ENCODE results near the gene SLC2A1.

The SLC2A1 gene

GRCh38 chr1:42973286-42973685 is 14.6 kb upstream of the SLC2A1 start (continued):
- TF ChIP-seq KLF17 (tag by site-specific recombination; IDR thresholded peaks at IDR 0.05) (peak; percentile 29; the same call in 1 of the 2 replicates), ZBTB21 (tag by site-specific recombination; IDR thresholded peaks at IDR 0.05) (peak; percentile 49; the same call in 1 of the 2 replicates), ZIC2 (tag by site-specific recombination; IDR thresholded peaks at IDR 0.05) (0 out of 2 replicates have a peak, but pooled peaks have one; percentile 29), TRIM28 (IDR thresholded peaks at IDR 0.05; ENCODE audit: borderline replicate concordance, low read length) (peak; percentile 48; the same call in 1 of the 2 replicates), ZNF18 (tag by site-specific recombination; IDR thresholded peaks at IDR 0.05) (no peak), ZNF248 (tag by site-specific recombination; IDR thresholded peaks at IDR 0.05) (no peak)

GRCh38 chr1:42971841-42972291 is 13.2 kb upstream of the SLC2A1 start:
- no peaks in the 10 kb centered on the region for H3K9me3 ChIP-seq (ENCODE audit: control insufficient read depth, insufficient read depth, low read depth, low read length)
- H3K4me3 ChIP-seq (ENCODE audit: low read depth, low read length): no peak overlapping the region
- ChIA-PET CTCF (interaction anchor here (0.6 kb wide), 1 partner anchor 233 kb away, joined by 3 read pairs; no protein-coding TSS in a partner anchor), POLR2A (interaction anchor here (0.6 kb wide), 1 partner anchor 48 kb away, joined by 3 read pairs; no protein-coding TSS in a partner anchor)
- no peaks in the 10 kb centered on the region for H3K4me1 ChIP-seq (ENCODE audit: control insufficient read depth, insufficient read depth, low read length)
- no peak for TF ChIP-seq AEBP2 (tag by site-specific recombination; IDR thresholded peaks at IDR 0.05; ENCODE audit: borderline replicate concordance)
- no peak for TF ChIP-seq ZXDB (tag by site-specific recombination; IDR thresholded peaks at IDR 0.05)
- H3K36me3 ChIP-seq (ENCODE audit: control insufficient read depth in 2 of 2, insufficient read depth in 1 of 2, low read length in 2 of 2): no peaks in the 10 kb centered on the region
- no peak overlapping the region for H3K27ac ChIP-seq (ENCODE audit: extremely low read depth, low read depth, low read length)

GRCh38 chr1:42970143-42970542 is 11.5 kb upstream of the SLC2A1 start:
- CTCF ChIA-PET: interaction anchor here (0.6 kb wide), 1 partner anchor 11 kb away, joined by 4 read pairs; no protein-coding TSS in a partner anchor

GRCh38 chr1:42968654-42969053 is 10.0 kb upstream of the SLC2A1 start:
- ChIA-PET POLR2A (no interaction called here), CTCF (interaction anchor here (0.7 kb wide), 1 partner anchor 31 kb away, joined by 4 read pairs; no protein-coding TSS in a partner anchor)
- TF ChIP-seq ZNF350 (tag by site-specific recombination; IDR thresholded peaks at IDR 0.05) (no peak), INSM2 (tag by site-specific recombination; IDR thresholded peaks at IDR 0.05) (no peak)

More at GRCh38 chr1:42970143-42970542, 11.5 kb upstream of the SLC2A1 start:
- POLR2A ChIA-PET: no interaction called here
- TF ChIP-seq GLIS1 (tag by site-specific recombination; IDR thresholded peaks at IDR 0.05): peak; percentile 44; the same call in 1 of the 2 replicates
- TF ChIP-seq ZNF302 (tag by site-specific recombination; IDR thresholded peaks at IDR 0.05; ENCODE audit: low read depth): no peak
- H3K4me3 ChIP-seq (ENCODE audit: low read depth, low read length): no peak overlapping the region
- H3K36me3 ChIP-seq (ENCODE audit: control insufficient read depth in 2 of 2, insufficient read depth in 1 of 2, low read length in 2 of 2): no peaks in the 10 kb centered on the region
- no peaks in the 10 kb centered on the region for H3K9me3 ChIP-seq (ENCODE audit: control insufficient read depth, insufficient read depth, low read depth, low read length)
- no peaks in the 10 kb centered on the region for H3K4me1 ChIP-seq (ENCODE audit: control insufficient read depth, insufficient read depth, low read length)
- H3K27ac ChIP-seq (ENCODE audit: extremely low read depth, low read depth, low read length): no peak overlapping the region

More at GRCh38 chr1:42968654-42969053, 10.0 kb upstream of the SLC2A1 start:
- H3K27ac ChIP-seq (ENCODE audit: extremely low read depth, low read depth, low read length): no peak overlapping the region
- no peaks in the 10 kb centered on the region for H3K36me3 ChIP-seq (ENCODE audit: control insufficient read depth in 2 of 2, insufficient read depth in 1 of 2, low read length in 2 of 2)
- no peaks in the 10 kb centered on the region for H3K9me3 ChIP-seq (ENCODE audit: control insufficient read depth, insufficient read depth, low read depth, low read length)
- H3K4me3 ChIP-seq (ENCODE audit: low read depth, low read length): no peak overlapping the region
- no peaks in the 10 kb centered on the region for H3K4me1 ChIP-seq (ENCODE audit: control insufficient read depth, insufficient read depth, low read length)
